Esophagus muscularis mucosa (tissue), 4 donors: ENCODE results near the gene HIBADH.

Source experiments
- EP300 ChIP-seq: sonication (generic); formaldehyde crosslinking; IDR thresholded peaks from one replicate; pipeline ENCODE4 v1.6.1; 2017; ENCODE audit warnings: antibody characterized with exemption
- POLR2A ChIP-seq: fragments of 450-650 bp; IDR thresholded peaks from one replicate; pipeline ENCODE4 v1.6.1; 2017; ENCODE audit warnings: antibody characterized with exemption, moderate library complexity, mild to moderate bottlenecking, low read depth
- POLR2AphosphoS5 ChIP-seq, 2 donors: sonication (generic); formaldehyde crosslinking; IDR thresholded peaks; one replicate each; pipeline ENCODE4 v1.6.1; 2017; ENCODE audit warnings: antibody characterized with exemption in 2 of 2
- TF ChIP-seq, protein P1 (sequence below), 3 experiments: fragments of 200-600 bp in 2 of 3; fragments of 450-650 bp in 1 of 3; sonication (generic) in 2 of 3; IDR thresholded peaks; one replicate each; pipeline ENCODE4 v1.5.1; 2017 to 2019; ENCODE audit warnings: antibody characterized with exemption in 3 of 3, mild to moderate bottlenecking in 2 of 3, moderate library complexity in 1 of 3

- TF ChIP-seq, protein P1, sequence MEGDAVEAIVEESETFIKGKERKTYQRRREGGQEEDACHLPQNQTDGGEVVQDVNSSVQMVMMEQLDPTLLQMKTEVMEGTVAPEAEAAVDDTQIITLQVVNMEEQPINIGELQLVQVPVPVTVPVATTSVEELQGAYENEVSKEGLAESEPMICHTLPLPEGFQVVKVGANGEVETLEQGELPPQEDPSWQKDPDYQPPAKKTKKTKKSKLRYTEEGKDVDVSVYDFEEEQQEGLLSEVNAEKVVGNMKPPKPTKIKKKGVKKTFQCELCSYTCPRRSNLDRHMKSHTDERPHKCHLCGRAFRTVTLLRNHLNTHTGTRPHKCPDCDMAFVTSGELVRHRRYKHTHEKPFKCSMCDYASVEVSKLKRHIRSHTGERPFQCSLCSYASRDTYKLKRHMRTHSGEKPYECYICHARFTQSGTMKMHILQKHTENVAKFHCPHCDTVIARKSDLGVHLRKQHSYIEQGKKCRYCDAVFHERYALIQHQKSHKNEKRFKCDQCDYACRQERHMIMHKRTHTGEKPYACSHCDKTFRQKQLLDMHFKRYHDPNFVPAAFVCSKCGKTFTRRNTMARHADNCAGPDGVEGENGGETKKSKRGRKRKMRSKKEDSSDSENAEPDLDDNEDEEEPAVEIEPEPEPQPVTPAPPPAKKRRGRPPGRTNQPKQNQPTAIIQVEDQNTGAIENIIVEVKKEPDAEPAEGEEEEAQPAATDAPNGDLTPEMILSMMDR (IDR thresholded peaks at IDR 0.05) = no peak
- TF ChIP-seq POLR2AphosphoS5 (IDR thresholded peaks at IDR 0.05) (no peak), POLR2A (no peak), EP300 (no peak)
These were observed 53.7 kb downstream of the HIBADH start for GRCh38 chr7:27608776-27609495.
